Measurements from ENCODE around the gene CHAF1B.
"Not testable (repeated sequence)": the region's sequence is repeated elsewhere in the genome, so short reads cannot be mapped to it uniquely, and the experiment has no call there.

The CHAF1B gene

DNA sequence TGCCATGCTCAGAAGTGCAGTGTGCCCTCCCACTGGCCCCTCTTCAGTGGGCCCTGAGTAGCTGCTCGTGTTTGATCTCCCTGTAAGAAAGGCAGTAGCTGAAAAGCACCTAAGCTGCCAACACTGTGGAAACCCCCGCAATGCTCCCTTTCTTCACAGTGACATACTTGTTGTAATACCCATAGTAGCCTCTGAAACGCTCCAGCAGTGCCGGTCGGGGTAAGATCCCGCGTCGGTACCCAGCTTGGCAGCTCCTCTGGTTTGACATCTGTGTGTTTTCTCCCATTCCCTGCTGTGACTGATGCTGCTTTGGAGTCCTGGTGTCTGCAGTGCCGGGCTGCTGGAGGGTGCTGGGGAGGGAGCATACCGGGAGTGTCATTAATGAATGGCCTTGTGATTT is 3.6 kb downstream of the CHAF1B start:
- DNase-seq, result no peak

DNA sequence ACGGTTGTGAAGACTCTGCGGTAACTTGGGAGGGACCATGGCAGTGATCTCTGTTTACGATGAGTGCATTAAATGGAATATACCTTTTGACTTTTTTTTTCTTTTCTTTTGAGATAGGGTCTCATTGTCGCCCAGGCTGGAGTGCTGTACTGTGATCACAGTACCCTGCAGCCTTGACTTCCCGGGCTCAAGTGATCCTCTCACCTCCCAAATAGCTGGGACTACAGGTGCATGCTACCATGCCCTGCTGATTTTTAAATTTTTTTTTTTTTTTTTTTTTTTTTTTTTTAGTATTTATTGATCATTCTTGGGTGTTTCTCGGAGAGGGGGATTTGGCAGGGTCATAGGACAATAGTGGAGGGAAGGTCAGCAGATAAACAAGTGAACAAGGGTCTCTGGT is 6.5 kb downstream of the CHAF1B start:
- DNase-seq, result not testable (repeated sequence)

DNA sequence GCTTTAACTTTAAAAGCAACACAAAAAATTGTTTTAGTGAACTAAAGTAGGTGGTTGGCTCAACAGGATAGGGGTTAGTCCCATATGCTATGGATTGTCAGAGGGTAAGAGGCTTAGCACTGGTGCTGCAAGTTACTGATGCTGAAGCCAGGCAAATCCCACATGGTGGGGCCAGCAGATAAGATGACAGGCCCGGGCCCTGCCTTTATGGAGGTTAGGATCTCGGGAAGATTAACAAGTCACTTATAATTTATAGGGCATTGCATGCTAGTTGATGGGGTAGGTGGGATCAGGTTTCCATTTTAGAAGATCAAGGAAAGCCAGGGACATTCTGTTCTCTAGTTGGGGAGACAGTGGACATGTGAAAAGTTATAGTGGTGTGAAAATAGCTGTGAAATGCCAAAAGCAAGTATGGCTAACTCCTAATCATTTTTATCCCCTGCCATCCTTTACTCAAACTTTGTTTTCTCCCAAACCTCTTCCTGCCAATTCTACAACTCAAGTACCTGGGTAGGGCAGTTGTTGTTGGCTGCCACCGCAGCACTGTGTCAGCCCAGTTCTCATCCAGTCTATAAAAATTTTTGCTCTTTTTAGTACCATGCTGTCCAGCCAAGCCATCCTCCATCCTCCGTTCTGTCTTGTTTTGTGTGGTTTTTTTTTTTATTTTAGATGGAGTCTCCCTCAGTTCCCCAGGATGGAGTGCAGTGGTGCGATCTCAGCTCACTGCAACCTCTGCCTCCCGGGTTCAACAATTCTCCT is 10.3 kb downstream of the CHAF1B start:
- DNase-seq, result no peak

DNA sequence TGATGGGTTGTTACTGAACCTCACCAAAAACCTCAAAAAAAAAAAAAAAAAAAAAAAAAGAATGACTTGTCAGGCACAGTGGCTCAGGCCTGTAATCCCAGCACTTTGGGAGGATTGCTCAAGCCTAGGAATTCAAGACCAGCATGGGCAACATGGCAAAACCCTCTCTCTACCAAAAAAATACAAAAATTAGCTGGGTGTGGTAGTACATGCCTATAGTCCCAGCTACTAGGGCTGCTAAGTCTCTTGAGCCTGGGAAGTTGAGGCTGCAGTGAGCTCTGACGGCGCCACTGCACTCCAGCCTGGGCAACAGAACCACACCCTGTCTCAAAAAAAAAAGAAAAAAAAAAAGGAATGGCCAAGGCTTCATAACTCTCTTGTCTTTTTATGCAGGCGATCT is 11.1 kb downstream of the CHAF1B start:
- no peak for DNase-seq

DNA sequence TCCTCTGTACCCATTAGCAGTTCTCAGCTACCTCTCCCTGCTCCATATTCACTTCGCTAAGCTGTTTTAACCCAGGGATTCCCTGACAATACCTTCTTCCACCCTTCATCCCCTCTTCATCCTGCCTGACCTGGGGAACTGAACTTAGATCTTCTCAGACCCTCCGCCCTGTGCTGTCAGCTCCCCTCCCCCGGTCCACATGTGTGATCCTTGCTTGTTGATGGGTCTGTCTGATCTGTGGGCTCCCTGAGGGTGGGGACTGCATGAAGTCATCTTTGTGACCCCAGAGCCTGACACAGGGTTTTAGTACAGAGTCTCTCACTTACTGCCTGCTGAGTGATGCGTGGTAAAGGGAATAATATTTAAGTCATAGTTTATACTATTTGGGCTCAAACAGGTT is 11.8 kb downstream of the CHAF1B start:
- no peak for DNase-seq

DNA sequence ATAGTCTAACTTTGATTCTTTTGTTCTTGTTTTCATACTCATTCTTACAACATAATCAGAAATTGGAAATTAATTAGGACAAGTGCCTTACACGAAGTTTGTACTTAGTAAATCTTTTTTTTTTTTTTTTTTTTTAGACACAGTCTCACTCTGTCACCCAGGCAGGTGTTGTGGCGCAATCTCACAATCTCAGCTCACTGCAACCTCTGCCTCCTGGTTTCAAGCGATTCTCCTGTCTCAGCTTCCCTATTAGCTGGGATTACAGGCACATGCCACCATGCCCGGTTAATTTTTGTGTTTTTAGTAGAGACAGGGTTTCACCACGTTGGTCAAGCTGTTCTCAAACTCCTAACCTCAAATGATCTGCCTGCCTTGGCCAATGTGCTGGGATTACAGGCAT is 12.4 kb downstream of the CHAF1B start:
- DNase-seq, result no peak

DNA sequence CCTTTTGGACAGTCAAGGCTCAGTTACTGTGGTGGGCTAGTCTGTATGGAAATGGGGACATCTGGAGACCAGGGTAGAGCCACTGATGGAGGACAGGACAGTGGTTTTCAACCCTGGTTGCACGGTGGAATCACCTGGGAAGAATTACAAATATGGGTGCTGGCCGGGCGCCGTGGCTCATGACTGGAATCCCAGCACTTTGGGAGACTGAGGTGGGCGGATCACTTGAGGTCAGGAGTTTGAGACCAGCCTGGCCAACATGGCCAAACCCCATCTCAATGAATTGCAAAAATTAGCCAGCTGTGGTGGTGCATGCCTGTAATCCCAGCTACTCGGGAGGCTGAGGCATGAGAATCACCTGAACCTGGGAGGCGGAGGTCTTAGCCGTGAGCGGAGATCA is 14.5 kb downstream of the CHAF1B start:
- DNase-seq, result not testable (repeated sequence)

DNA sequence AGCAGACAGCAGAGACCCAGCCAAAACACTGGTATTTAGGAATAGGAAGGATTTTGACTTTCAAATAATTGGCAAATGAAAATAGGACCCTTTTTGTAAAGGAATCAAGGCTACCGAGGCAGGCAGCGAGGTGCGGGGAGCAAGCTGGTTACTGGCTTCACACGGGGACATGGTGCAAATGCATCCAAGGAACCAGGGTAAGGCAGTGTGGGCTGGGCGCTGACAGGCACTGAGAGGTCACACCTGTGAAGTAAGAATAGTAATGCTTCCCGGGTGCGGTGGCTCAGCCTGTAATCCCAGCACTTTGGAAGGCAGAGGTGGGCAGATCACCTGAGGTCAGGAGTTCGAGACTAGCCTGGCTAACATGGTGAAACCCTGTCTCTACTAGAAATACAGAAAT is 15.5 kb downstream of the CHAF1B start:
- no peak for DNase-seq

DNA sequence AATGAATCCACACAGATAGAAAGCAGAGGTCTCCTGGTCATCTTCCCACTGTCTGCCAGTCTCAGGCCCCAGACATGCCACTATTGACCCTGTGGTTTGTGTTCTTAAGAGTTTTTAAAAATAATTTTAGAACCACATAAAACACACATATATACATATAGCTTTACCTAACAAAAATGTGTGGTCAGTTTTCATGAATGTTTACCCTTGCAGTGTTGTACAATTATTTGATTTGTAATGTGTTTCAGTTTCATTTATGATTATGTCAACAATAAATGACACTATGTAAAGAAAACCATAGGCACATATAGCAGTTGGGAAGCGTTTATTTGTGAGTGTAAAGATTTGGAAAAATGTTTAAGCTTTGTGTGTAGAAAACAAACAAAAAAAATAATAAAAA is 17.1 kb downstream of the CHAF1B start:
- DNase-seq, result no peak

DNA sequence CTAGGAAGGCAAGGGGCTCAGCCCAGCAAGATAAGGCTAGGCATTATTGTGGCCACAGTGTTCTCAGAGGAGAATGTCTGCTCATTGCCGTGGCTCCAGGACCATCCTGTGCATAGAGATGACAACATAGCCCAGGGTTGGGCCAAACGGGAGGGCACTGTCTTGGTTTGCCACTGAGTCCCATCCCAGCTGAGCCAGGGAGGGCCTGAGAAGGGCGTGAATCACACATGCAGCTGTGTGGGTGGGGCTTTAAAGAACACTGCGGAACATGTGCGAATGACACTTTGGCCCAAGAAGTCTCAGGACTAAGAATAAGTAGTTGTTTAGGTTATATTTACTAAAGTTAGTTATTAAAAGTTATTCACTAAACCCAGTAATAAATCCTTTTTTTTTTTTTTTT is 18.5 kb downstream of the CHAF1B start:
- DNase-seq, result no peak

DNA sequence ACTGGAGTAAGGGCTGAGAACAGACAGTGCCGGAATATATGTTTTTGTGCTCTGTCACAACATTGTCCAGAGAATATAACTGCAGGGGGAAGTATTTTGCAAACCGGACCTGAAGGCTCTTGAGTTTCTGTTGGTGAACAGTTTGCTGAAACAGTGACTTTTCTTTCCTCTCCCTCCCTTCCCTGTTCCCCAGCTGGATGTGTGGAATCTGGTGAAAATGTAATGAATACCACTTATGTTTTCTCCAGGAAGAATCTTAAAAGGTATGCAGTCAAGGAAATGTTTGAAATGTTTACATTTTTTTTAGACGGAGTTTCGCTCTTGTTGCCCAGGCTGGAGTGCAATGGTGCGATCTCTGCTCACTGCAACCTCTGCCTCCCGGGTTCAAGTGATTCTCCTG is 23.4 kb downstream of the CHAF1B start:
- no peak for DNase-seq

DNA sequence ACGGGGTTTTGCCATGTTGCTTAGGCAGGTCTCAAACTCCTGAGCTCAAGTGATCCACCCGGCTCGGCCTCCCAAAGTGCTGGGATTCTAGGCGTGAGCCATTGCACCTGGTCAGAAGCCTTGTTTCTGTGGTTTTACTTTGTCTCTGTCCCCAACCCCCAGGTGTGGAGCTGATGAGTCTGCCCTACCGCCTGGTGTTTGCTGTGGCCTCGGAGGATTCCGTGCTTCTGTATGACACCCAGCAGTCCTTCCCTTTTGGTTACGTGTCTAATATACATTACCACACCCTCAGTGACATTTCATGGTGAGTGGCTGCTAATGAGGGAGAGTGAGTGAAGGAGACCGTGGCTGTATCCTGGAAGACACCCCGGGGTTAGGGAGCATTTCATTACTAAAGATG is 26.1 kb downstream of the CHAF1B start:
- DNase-seq, result no peak

DNA sequence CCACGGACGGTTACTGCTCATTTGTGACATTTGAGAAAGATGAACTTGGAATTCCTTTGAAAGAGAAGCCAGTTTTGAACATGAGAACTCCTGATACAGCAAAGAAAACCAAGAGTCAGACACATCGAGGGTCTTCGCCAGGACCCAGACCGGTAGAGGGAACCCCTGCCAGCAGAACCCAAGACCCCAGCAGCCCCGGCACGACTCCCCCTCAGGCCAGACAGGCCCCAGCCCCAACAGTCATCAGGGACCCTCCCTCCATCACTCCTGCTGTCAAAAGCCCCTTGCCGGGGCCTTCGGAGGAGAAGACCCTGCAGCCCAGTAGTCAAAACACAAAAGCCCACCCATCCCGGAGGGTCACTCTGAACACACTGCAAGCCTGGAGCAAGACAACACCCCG is 27.7 kb downstream of the CHAF1B start:
- no peak for DNase-seq

DNA sequence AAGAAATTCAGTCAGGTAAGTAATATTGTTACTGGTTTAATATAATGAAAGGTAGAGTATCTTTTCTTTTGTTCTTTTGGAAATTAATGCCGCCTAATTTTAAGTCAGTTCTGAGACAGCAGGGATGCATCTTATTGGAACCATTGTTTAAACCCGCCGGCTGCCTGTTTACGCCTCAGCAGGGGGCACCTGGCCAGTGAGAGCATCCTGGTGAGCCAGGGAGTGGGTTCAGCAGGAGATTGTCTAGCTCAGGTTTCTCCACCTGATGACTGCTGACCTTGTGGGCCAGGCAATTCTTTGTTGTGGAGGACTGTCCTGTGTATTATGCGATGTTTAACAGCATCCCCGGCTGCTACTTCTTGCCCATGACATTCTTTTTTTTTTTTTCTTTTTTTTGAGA is 30.2 kb downstream of the CHAF1B start:
- DNase-seq, result no peak

DNA sequence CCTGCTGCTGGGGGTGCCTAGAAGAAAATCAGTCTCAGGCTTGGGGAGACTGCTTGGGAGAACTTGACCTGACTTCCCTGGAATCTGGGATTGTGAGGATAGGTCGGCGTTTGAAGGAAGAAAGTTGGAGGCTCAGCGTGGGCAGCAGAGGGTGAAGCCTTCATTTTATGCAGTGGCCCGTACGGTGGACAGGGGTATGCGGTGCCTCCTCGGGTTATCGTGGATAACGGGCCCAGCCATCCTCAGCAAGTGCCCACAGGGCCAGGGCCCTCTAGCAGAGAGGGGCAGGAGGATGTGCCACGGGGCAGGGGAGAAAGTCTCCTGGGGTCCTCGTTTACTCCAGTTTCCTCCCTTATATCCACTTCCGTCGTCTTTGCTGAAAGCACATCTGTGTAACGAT is 34.0 kb downstream of the CHAF1B start:
- no peak for DNase-seq

DNA sequence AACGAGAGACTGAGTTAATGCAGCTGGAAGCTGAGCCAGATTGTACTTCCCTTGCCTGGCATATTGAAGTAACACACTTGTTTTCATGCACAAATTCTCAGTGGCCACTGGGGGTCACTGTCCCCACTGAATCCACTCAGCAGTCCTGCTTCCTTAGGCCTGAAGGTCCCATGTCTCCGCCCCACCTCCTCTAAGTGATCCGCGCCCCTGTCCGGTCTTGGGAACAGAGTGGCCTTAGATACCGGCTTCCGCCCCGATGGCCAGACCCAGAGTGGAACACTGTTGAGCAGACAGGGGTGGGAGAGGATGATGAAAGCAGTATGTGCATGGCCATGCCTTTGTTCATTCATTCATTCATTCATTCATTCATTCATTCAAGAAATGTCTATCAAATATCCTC is 34.8 kb downstream of the CHAF1B start:
- DNase-seq, result peak; percentile 81

DNA sequence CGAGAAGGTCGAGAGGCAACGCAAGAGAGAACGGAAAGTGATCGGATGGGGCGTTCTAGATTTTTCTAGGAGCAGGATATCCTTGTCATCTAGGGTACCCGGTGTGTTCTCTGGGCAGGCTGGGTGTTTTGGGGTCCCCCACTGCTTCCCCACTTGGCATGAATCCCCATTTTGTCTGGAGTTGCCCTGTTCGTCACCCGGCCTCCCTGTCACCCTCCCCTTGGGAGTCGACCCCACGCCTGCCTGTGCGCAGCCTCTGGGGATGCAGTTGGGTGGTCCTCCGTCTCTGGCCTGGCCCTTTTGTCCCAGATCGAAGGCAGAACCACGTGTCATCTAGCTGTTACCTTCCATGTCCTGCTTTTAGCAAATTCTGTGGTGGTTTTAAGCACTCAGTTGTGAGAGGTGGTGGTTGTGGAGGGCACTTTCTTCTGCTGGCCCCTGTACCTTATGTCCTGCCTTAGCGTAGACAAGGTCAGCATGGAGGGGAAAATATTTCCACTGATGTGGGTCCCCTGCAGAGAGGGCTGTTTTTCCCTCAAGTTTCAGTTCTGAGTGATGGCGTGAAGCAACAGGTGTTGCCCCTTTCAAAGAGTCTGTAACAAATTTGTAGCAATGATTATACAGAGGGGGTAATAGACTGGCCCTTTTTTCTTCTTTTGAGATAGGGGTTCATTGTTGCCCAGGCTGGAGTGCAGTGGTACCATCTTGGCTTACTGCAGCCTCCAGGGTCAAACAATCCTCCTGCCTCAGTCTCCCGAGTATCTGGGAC is 35.6 kb downstream of the CHAF1B start:
- DNase-seq, result no peak

DNA sequence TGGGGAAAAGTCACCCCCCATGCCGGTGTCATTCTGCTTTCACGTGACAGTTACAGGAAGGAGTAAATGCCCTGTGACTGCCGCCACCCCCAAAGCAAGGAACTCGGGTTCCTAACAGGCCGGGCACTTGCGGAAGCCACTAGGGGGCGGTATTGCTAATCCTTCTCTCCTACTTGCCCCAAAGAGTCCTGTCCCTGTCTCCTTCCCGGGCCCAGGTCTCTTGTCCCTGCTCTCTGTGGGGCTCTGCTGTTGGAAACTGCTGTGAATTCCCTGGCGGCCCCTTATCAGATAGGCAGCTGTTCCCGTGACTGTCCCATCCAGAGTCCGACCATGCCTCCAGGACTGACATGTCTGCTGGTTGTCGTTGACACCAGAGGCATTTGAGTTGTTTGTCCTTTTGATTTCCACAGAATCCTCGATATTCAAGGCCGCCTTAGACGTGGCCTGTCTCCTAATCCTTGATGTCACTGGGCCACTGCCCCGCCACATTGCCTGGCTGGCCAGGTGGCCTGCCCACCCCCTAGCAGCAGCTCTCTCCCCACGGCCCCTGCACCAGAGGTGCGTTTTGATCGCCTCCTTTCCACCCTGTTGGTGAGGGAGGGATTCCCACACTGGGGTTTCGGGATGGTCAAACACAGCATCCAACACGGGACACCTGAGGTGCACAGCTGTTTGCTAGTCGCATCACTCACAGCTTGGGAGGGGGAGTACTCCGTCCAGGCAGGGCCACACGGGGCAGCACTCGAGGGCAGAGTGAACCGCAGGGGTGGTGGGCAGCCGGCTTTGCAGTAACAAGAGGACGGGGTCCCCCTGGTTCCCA is 37.3 kb downstream of the CHAF1B start:
- peak; percentile 68 for DNase-seq

DNA sequence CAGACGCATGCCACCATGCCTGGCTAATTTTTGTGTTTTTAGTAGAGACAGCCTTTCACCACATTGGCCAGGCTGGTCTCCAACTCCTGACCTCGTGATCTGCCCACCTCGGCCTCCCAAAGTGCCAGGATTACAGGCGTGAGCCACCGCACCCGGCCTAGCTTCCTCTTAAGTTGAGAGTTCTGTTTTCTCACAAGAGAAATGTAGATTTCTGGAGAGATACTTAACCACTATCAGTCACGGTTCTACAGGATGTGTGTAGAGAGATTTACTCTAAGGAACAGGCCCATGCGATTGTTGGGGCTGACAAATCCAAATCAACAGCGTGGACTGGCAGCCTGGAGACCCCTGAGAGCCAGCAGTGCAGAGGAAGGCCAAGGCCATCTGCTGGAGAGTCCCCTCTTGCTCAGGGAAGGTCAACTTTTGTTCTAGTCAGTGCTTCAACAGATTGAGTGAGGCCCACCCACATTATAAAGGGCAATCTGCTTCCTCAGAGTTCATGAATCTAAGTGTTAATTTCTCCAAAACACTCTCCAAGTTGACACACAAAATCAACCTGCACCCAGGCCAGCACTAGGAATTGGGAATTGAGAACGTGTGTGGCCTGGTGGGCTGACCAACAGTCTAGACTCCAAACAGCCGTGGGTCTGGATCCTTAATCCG is 38.7 kb downstream of the CHAF1B start:
- DNase-seq, result peak; percentile 35

DNA sequence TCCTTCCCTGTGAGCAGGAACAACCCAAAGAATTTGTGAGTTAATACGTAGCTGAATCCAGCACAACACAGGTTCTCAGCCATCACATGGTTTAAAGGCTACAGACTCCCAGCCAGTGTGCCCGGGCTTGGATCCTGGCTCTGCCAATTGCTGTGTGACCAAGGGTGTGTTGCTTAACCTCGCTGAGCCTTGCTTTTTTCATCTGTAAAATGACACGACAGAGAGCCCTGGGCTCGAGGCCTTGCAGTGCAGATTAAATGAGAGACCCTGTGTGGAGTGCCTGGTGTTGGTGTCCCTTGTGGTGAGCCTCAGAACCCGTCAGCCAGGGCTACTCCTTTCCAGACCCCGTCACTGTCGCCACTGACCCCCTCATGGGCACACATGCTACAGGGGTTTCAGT is 39.4 kb downstream of the CHAF1B start:
- no peak for DNase-seq

DNA sequence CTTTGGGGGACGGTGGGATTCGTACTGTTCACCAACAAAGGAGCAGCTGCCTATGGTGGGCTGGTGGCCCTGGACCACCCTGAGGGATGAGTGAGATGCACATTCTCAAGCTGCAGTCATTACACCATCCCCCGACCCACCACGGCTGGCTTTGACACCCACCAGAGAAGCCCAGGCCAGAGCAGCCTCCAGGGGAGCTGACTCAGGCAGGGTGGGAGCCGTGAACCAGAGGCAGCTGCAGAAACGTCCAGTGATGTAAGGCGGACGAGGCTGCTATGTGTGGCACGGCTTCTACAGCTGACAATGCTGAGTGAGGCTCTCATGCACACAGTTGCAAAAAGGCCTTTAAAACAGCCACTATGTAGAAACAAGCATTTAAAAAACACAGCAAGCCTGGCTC is 40.1 kb downstream of the CHAF1B start:
- DNase-seq, result no peak

DNA sequence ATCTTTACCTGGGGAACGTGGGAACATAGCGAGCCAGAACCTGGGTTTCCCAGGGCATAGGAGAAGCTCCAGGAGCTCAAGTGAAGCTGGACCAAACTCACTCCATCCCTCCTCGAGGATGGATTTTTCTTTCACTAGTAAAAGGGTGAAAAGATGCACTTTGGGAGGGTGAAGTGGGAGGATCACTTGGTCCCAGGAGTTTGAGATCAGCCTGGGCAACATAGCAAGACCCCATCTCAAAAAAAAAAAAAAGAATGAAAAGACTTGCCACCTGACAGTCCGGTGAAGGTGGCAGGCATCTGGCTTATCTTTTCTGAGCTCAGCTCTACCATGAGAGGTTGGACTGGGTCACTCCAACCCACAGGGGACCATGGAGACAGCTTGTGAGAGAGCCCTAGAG is 42.3 kb downstream of the CHAF1B start:
- no peak for DNase-seq

DNA sequence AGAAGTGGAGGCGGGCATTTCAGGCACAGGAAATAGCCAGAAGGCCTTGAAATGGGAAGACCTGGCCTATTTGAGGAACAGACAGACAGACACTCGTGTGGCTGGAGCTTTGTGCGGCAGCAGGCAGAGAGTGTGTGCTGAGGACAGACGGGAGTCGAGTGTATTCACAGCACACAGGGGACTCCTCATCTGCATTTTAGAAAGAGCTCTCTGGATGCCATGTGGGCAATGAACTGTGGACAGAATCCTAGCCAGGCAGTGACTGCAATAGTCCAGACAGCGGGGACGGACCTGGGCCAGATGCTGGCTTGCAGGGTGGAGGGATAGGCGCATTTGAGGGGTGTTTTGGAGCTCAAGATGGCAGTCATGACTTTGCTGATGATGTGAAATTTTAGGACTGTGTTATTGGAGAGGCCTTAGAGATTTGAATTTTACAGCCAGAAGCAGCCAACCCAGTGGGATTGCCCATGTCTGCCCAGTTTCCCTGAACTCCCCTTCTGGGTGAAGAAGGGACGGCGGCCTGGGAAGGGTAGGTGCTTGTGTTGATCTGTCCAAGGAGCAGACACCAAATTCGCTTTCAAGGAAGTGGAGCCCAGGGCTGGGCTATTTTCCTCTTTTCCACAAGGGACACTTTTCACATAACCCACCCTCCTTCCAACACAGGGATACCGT is 43.7 kb downstream of the CHAF1B start:
- DNase-seq, result peak; percentile 70

Data from inflammatory macrophage treated with lipopolysaccharide for 4 hours (primary cell).